ENCODE results near the gene CPSF3.

GRCh38 chr2:9430316-9431293, 7.2 kb downstream of the CPSF3 start:
- TF ChIP-seq POLR2A (IDR thresholded peaks at IDR 0.05): no peak
- no peak for TF ChIP-seq CTCF (IDR thresholded peaks at IDR 0.05)
